ENCODE results near the gene SECISBP2. TPM values are rescaled to one million over a fixed set of nuclear protein-coding genes. Genes with fewer than 3 reads are reported as not detected.

SECISBP2 gene
- total and polyA plus RNA-seq, 2 donors (not counting 1 experiment from before 2014, with no cell fraction given): 56.6 to 124 TPM

DNA sequence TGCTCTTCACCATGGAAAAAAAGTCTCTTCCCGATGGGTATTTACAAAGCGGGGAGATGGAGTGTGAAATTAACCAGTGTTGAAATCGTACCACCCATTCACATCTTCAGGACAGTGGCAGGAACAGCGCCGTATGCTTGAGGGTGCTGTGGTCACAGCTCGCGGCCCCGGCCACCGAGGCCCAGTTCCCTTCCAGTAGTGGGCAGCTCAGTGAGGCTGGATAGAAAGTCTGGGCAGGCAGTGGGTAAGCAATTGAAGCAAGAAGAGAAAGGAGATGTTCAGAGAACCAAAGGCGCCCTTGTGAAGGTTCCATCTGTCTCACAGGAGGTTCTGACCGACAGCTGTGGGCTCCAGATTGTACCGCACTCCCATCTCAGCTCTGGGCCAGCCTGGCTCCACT, 59.1 kb downstream of the SECISBP2 start:
- CTCF ChIA-PET: interaction anchor here (1.2 to 4.5 kb wide), 2 partner anchors 172 to 216 kb away, joined by 3 to 83 read pairs; no protein-coding TSS in a partner anchor
- peaks cover 0 to 49% of the 10 kb centered on the region in 2 experiments for H3K36me3 ChIP-seq (replicated peaks in 1 of 2; ENCODE audit: control extremely low read depth in 1 of 2, control insufficient read depth in 1 of 2, extremely low read depth in 1 of 2, insufficient read depth in 2 of 2, low read length in 1 of 2)
- 95% methylated on average over 5 of the region's 12 CpGs for WGBS (ENCODE audit: insufficient coverage)

DNA sequence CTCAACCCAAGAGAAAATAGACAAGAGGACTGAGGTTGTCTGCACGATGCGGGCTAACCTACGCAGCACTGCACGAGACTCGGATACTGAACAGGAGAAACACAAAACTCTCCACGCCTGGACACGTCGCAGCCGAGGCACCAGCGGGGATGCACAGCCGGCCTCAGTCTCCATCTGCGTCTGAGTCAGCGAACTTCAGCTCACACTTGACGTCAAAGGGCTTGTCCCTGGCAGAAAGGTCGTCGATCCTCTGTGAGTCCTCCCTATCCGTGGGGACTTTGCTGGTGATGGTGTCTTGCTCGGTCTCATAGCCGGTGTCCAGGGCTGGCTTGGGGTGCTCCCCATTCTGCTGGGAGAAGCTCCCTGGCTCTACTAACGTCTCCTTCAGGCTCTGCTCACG, 60.2 kb downstream of the SECISBP2 start:
- H3K4me3 ChIP-seq (ENCODE audit: control extremely low read depth in 1 of 5, extremely low read depth in 1 of 5, insufficient read depth in 1 of 5, low read depth in 2 of 5, low read length in 4 of 5): no peak overlapping the region
- H3K9me3 Mint-ChIP-seq (ENCODE audit: insufficient read depth): no peaks in the 10 kb centered on the region
- no peak overlapping the region for H3K4me3 Mint-ChIP-seq
- POLR2A ChIA-PET: no interaction called here
- H3K4me1 ChIP-seq (ENCODE audit: control insufficient read depth in 2 of 2, insufficient read depth in 2 of 2, low read length in 2 of 2): peaks cover 11 to 43% of the 10 kb centered on the region in 2 donors
- H3K36me3 ChIP-seq (replicated peaks in 1 of 2; ENCODE audit: control extremely low read depth in 1 of 2, control insufficient read depth in 1 of 2, extremely low read depth in 1 of 2, insufficient read depth in 2 of 2, low read length in 1 of 2): peaks cover 0 to 60% of the 10 kb centered on the region in 2 experiments
- H3K27ac ChIP-seq (ENCODE audit: low read length in 2 of 2): no peak overlapping the region
- CTCF ChIA-PET: interaction anchor here (2.4 kb wide), 1 partner anchor 170 kb away, joined by 15 read pairs; no protein-coding TSS in a partner anchor
- intact Hi-C loops (cut with micrococcal nuclease): no loop called here
- ATAC-seq (ENCODE audit: low read depth) (no peak), DNase-seq (no peak)
- no peaks in the 10 kb centered on the region for H3K79me2 ChIP-seq (ENCODE audit: control insufficient read depth, insufficient read depth, low read length)
- no peak overlapping the region for H3K9ac ChIP-seq (ENCODE audit: low read length)
- no peak overlapping the region for H3K27ac Mint-ChIP-seq
- H3K4me2 ChIP-seq (replicated peaks; ENCODE audit: low read depth, low read length, poor library complexity, severe bottlenecking): no peak overlapping the region
- H2AFZ ChIP-seq (ENCODE audit: insufficient read depth, low read depth, low read length, poor library complexity, severe bottlenecking): no peak overlapping the region
- no peaks in the 10 kb centered on the region for H3K27me3 ChIP-seq (replicated peaks in 1 of 4; ENCODE audit: control extremely low read depth in 1 of 4, control insufficient read depth in 3 of 4, insufficient read depth in 4 of 4, low read length in 3 of 4)
- H3K4me1 Mint-ChIP-seq: peaks cover 42% of the 10 kb centered on the region
- H3K27me3 Mint-ChIP-seq: no peaks in the 10 kb centered on the region
- H3K9me3 ChIP-seq (ENCODE audit: control extremely low read depth in 1 of 3, control insufficient read depth in 2 of 3, insufficient read depth in 1 of 3, low read length in 2 of 3): no peaks in the 10 kb centered on the region
- peaks cover 4% of the 10 kb centered on the region for H4K20me1 ChIP-seq (ENCODE audit: control insufficient read depth, insufficient read depth, low read length, poor library complexity, severe bottlenecking)
- WGBS (ENCODE audit: insufficient coverage): 98% methylated on average over 21 of the region's 21 CpGs
- TF ChIP-seq EZH2 (IDR thresholded peaks at IDR 0.05; ENCODE audit: borderline replicate concordance, insufficient read depth, low read depth, low read length, poor library complexity, severe bottlenecking): no peak
- TF ChIP-seq, protein P1, sequence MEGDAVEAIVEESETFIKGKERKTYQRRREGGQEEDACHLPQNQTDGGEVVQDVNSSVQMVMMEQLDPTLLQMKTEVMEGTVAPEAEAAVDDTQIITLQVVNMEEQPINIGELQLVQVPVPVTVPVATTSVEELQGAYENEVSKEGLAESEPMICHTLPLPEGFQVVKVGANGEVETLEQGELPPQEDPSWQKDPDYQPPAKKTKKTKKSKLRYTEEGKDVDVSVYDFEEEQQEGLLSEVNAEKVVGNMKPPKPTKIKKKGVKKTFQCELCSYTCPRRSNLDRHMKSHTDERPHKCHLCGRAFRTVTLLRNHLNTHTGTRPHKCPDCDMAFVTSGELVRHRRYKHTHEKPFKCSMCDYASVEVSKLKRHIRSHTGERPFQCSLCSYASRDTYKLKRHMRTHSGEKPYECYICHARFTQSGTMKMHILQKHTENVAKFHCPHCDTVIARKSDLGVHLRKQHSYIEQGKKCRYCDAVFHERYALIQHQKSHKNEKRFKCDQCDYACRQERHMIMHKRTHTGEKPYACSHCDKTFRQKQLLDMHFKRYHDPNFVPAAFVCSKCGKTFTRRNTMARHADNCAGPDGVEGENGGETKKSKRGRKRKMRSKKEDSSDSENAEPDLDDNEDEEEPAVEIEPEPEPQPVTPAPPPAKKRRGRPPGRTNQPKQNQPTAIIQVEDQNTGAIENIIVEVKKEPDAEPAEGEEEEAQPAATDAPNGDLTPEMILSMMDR (IDR thresholded peaks at IDR 0.05): no peak

More for the DNA sequence above, 59.1 kb downstream of the SECISBP2 start:
- Histone ChIP-seq H3K4me2 (replicated peaks; ENCODE audit: low read depth, low read length, poor library complexity, severe bottlenecking) (no peak overlapping the region), H3K9ac (ENCODE audit: low read length) (no peak overlapping the region), H3K9me3 (ENCODE audit: control extremely low read depth in 1 of 3, control insufficient read depth in 2 of 3, insufficient read depth in 1 of 3, low read length in 2 of 3) (no peaks in the 10 kb centered on the region), H3K4me3 (ENCODE audit: control extremely low read depth in 1 of 5, extremely low read depth in 1 of 5, insufficient read depth in 1 of 5, low read depth in 2 of 5, low read length in 4 of 5) (no peak overlapping the region), H2AFZ (ENCODE audit: insufficient read depth, low read depth, low read length, poor library complexity, severe bottlenecking) (no peak overlapping the region), H3K27ac (ENCODE audit: low read length in 2 of 2) (no peak overlapping the region), H3K79me2 (ENCODE audit: control insufficient read depth, insufficient read depth, low read length) (no peaks in the 10 kb centered on the region), H4K20me1 (ENCODE audit: control insufficient read depth, insufficient read depth, low read length, poor library complexity, severe bottlenecking) (no peaks in the 10 kb centered on the region), H3K4me1 (ENCODE audit: control insufficient read depth in 2 of 2, insufficient read depth in 2 of 2, low read length in 2 of 2) (peaks cover 11 to 32% of the 10 kb centered on the region in 2 donors), H3K27me3 (replicated peaks in 1 of 4; ENCODE audit: control extremely low read depth in 1 of 4, control insufficient read depth in 3 of 4, insufficient read depth in 4 of 4, low read length in 3 of 4) (no peaks in the 10 kb centered on the region)
- intact Hi-C loops (cut with micrococcal nuclease): no loop called here
- no peak for ATAC-seq (ENCODE audit: low read depth)
- POLR2A ChIA-PET: interaction anchor here (0.7 kb wide), 1 partner anchor 171 kb away, joined by 5 read pairs; no protein-coding TSS in a partner anchor
- Mint-ChIP-seq H3K9me3 (ENCODE audit: insufficient read depth) (no peaks in the 10 kb centered on the region), H3K4me3 (no peak overlapping the region), H3K27me3 (no peaks in the 10 kb centered on the region), H3K4me1 (peaks cover 38% of the 10 kb centered on the region), H3K27ac (peak overlapping the region; percentile 77)
- no peak for TF ChIP-seq EZH2 (IDR thresholded peaks at IDR 0.05; ENCODE audit: borderline replicate concordance, insufficient read depth, low read depth, low read length, poor library complexity, severe bottlenecking)
- TF ChIP-seq, protein P1 (IDR thresholded peaks at IDR 0.05): no peak
- no peak for DNase-seq
